Brain microvascular endothelial cell (primary cell): ENCODE measurements around the gene CACNB2.

Experiments
- DNase-seq: peaks from one replicate; pipeline ENCODE4 v3.0.0-alpha.2; 2020
- H3K27ac ChIP-seq: fragments of 250-450 bp; sonication (Bioruptor Pico); 2 replicates; pipeline ENCODE4 v1.5.1; 2020; ENCODE audit warnings: mild to moderate bottlenecking, moderate library complexity
- H3K27me3 ChIP-seq: fragments of 250-450 bp; sonication (Bioruptor Pico); replicated peaks from 2 replicates; pipeline ENCODE4 v1.5.1; 2020; ENCODE audit warnings: mild to moderate bottlenecking
- H3K36me3 ChIP-seq: fragments of 250-450 bp; sonication (Bioruptor Pico); replicated peaks from 2 replicates; pipeline ENCODE4 v1.5.1; 2020; ENCODE audit warnings: mild to moderate bottlenecking
- H3K4me3 ChIP-seq: 2 replicates; pipeline ENCODE4 v1.5.1; 2011; ENCODE audit warnings: low read depth, mild to moderate bottlenecking, control low read depth, low read length, moderate library complexity
- in situ Hi-C: cut with HindIII; loops from 2 replicates; pipeline ENCODE4 v1.10.0; 2017; ENCODE audit warnings: low sequenced_read_pairs, low pct_ligation_motif_present
- TF ChIP-seq, protein P1 (sequence below): IDR thresholded peaks from 2 replicates; pipeline ENCODE4 v1.5.1; 2011; ENCODE audit warnings: low read depth, mild to moderate bottlenecking, moderate library complexity, low read length, control low read depth, inconsistent platforms; ENCODE audit errors: missing control alignments

The CACNB2 gene

GRCh38 chr10:18397906-18398305, 257.7 kb downstream of the CACNB2 start:
- TF ChIP-seq, protein P1, sequence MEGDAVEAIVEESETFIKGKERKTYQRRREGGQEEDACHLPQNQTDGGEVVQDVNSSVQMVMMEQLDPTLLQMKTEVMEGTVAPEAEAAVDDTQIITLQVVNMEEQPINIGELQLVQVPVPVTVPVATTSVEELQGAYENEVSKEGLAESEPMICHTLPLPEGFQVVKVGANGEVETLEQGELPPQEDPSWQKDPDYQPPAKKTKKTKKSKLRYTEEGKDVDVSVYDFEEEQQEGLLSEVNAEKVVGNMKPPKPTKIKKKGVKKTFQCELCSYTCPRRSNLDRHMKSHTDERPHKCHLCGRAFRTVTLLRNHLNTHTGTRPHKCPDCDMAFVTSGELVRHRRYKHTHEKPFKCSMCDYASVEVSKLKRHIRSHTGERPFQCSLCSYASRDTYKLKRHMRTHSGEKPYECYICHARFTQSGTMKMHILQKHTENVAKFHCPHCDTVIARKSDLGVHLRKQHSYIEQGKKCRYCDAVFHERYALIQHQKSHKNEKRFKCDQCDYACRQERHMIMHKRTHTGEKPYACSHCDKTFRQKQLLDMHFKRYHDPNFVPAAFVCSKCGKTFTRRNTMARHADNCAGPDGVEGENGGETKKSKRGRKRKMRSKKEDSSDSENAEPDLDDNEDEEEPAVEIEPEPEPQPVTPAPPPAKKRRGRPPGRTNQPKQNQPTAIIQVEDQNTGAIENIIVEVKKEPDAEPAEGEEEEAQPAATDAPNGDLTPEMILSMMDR, result no peak
- Histone ChIP-seq H3K27ac (no peak overlapping the region), H3K36me3 (no peaks in the 10 kb centered on the region), H3K27me3 (no peaks in the 10 kb centered on the region), H3K4me3 (no peak overlapping the region)
- in situ Hi-C loops, result no loop called here
- DNase-seq, result no peak

- Histone ChIP-seq H3K36me3 (no peaks in the 10 kb centered on the region), H3K4me3 (no peak overlapping the region), H3K27ac (no peak overlapping the region), H3K27me3 (no peaks in the 10 kb centered on the region)
- DNase-seq, result no peak
- TF ChIP-seq, protein P1, result no peak
- in situ Hi-C loops, result no loop called here
Measured at GRCh38 chr10:18399158-18399557, 258.9 kb downstream of the CACNB2 start.

- no peak overlapping the region for H3K27ac ChIP-seq
- no peaks in the 10 kb centered on the region for H3K36me3 ChIP-seq
- TF ChIP-seq, protein P1, result no peak
- no peaks in the 10 kb centered on the region for H3K27me3 ChIP-seq
- peak overlapping the region; percentile 12 for H3K4me3 ChIP-seq
- in situ Hi-C loops, result no loop called here
- DNase-seq, result no peak
Measured at GRCh38 chr10:18400201-18400905, 260.1 kb downstream of the CACNB2 start.

- Histone ChIP-seq H3K36me3 (no peaks in the 10 kb centered on the region), H3K27ac (no peak overlapping the region), H3K4me3 (no peak overlapping the region), H3K27me3 (no peaks in the 10 kb centered on the region)
- no peak for DNase-seq
- TF ChIP-seq, protein P1, result no peak
- in situ Hi-C loops, result no loop called here
Measured at GRCh38 chr10:18400906-18401245, 260.7 kb downstream of the CACNB2 start.

- H3K4me3 ChIP-seq, result no peak overlapping the region
- TF ChIP-seq, protein P1, result no peak
- H3K27ac ChIP-seq, result no peak overlapping the region
- H3K27me3 ChIP-seq, result no peaks in the 10 kb centered on the region
- in situ Hi-C loops, result no loop called here
- no peaks in the 10 kb centered on the region for H3K36me3 ChIP-seq
- DNase-seq, result no peak
Measured at GRCh38 chr10:18401416-18402195, 261.4 kb downstream of the CACNB2 start.
